Activated effector memory CD4-positive, alpha-beta T cell treated with Interleukin-2 at 50 U/mL for 16 hours (primary cell): ENCODE measurements around the gene BGN.

ENCODE experiments used
- DNase-seq: peaks from one replicate; pipeline ENCODE4 v3.0.0-alpha.2; 2020

BGN gene

DNA sequence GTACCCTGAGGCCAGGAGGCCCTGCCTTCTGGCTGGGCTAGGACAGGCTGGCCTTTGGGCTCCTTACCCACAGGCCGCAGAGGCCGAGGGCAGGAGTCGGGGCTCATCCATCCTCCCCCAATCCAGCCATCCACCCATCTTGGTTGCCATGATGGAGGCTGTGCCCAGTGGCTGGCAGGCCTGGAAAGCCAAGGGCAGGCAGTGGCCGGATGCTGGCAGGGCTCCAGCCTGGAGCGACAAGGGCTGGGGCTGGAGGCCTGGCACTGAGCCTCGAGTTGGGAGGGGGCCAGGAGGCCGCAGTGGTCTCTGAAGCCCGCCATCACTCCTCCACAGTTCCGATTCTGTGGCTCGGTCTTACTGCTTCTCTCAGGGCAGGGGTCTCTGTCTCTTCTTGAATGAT is 8.6 kb upstream of the BGN start:
- DNase-seq, result no peak

DNA sequence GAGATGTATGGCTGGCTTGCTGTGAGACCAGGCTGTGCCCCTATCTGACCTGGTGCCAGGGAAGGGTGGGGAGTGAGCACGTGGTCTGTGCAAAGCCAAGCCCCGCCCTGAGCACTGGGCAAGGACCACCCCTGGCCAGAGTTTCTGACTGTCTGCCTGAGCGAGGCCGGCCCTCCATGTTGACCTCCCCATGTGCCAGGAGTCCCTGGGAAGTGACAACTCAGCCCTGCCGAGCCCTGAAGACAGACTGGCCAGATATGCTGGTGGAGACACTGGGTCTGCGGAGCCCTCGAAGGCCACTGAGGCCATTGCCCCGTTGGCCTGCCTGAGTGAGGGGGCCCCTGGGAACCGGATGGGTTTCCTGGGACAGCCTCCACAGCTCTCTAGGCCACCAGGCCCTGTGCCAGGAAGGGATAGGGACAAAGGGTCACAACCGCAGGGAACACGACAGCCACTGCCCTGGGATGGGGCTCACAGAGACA is 7.1 kb upstream of the BGN start:
- DNase-seq, result no peak

DNA sequence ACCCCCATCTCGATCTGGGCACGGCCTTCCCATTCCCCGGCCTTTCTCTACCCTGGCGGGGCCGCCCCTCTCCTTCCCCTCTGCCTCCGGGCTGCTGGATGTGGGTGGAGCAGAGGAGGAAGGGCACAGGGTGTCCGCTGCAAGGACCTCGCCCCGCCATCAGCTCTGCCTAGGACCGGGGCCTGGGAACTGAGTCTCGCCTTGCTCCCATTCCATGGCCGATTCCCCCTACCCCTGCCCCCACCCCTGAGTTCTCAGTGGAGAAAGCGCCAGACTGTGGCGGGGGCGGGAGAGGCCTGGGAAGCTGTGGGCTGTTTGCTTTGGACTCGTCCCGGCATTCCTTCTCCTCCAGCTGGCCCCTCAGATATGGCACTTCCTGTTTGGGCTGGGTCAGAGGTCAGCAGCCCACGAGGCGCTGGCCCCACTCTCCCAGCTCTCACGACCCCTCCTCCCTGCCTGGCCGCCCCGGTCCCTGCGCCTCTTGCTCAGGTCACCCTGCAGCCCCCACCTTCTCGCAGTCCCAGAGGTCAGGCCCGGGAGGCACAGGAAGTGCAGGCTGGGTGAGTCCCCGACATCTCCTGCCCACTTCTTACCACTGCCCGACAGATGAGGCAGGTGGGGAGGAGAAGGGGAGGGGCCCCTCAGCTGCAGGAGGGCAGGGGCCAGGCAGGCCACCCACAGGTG is 6.4 kb upstream of the BGN start:
- no peak for DNase-seq

DNA sequence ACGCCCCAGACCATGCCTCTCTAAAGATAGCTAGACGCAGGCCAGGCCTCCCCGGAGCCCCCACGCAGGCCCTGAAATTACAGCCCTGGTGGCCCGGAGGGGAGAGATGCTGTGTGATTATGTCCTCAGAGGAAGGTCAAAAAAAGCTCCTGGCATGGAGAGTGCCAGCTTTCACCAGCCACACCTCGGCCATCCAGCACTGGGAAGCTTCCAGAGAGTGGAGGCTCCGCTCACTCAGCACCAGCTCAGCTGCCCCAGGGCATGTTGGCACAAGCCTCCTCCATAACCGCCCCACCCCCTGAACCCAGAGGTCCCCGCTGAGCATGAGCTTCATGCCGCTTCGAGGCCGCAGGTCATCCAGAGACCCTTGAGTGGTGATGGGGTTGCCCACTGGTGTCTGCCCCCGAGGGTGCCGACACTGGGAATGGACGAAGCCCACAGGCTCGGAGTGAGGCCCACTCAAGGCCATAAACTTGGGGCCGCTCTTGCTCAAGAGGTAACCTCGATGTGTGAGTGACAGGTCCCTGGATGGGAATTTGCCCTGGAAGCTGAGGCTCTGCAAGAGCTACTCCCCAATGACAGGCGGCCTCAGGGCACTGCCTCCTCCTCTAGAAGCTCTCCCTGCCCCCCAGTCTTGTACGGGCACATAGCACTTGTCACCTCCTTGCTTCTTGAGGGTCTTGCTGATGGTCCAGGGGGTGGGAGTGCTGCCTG is 4.4 kb upstream of the BGN start:
- no peak for DNase-seq

DNA sequence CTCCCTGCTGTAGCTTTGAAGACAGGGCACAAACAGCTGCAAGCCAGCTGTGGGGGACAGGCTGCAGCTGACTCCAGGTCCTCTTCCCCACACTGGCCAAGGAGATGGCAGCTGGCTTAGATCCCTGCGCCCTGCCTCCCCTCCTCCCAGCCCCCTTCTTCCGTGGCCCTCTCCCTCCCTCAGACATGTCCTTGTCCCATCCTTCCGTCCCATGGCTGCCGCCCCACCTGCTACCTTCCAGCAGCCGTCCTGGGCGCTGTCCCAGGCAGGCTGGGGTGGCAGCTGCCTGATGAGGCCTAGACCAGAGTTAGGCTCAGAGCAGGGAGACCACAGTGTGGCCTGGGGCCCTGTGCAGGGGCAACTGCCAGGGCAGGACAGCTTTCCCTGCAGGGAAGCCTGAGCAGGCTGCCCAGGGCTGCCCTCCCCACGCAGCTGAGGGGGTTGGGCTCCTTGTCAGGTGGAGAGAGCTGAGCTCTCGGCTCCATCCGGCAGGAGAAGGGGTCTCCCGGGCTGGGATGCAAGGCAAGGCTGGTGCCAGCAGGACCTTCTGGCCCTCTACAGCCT is 3.3 kb upstream of the BGN start:
- DNase-seq, result no peak

DNA sequence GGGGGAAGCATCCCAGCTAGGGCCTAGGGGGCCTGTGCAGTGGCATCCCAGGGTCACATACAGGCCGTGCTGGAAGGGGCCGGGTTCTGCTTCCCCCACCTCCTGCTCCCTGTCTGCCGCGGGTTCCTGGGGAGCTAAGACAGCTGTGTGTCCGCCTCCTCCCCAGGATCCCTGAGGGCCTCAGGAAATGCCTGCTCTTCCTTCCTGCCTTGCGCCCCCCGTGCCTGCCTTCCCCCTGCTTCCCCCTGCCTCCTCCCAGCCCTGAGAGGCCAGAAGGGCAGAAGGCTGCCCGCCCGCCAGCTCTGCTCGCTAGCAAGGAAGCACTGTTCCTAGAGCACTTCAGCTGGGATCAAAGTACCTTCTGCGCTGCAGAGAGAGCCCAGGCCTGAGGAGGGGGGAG is 2.9 kb upstream of the BGN start:
- no peak for DNase-seq

DNA sequence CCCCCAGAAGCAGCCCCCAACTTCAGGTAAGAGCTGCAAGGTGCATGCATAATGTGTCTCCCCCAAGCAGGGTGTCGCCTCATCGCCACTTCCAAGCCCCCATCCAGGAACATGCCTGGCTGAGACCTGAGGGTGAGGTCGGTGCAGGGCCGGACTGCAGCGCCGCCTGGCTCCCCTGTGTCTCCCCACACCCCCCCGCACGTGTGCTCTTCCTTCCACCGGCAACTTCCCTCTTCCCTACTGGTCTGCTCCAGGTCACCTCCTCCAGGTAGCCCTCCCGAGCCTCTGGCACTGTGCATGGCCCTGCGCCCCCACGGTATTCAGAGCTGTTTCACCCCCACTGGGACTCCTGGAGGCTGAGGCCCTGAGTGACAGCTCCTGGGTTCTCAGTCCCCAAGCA is 2.2 kb upstream of the BGN start:
- no peak for DNase-seq

DNA sequence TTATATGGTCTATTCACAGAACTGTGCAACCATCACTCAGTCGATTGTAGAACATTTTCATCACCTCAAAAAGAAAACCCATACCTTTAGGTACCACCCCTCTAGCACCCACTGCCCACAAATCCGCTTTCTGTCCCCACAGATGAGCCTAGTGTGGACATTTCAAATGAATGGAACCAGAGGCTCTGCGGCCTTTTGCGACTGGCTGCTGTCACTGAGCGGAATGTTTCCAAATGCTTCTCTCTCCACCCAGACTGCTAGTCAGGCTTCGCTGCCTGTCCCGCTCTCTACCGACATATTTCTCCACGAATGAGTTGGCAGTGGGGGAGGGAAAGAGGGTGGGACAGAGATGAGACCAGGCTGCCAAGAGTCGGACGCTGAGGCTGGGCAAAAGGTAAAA is 1.7 kb upstream of the BGN start:
- no peak for DNase-seq

DNA sequence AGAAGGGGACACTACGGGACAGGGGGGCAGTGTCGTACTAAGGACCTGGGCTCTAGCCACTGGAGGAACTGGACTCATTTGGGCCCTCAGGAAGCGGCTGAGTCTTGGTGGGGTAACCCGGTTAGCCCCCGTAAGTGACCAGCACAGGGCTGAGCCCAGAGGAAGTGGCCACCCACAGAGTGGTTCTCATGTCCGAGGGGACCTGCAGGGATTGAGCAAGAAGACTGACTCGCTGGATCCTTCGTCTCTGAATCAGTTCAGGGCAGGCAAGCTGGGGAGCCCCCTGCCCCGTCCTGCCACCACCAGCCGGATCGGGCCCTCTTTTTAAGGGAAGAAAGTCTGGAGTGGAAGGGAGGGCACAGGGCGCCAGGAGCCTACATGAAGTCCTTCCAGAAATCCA is 719 bp upstream of the BGN start:
- no peak for DNase-seq

DNA sequence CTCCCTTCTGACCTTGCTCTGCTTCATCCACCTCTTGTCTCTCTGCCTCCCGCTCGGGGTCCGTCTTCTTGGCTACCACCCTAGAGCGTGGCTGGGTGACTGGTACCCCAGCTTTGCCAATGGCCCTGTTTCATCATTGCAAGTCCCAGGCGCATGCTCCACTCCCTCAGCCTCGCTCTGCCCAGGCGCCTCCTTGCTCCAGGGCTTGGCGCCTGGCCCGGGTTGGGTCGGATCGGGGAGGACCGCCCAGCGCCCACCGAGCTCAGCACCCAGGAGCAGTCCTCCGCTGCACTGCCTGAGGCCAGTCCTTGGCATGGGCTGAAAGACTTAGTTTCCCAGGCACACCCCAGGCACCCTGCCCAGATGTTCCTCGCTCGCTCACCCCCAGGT is 577 bp downstream of the BGN start:
- DNase-seq, result no peak

DNA sequence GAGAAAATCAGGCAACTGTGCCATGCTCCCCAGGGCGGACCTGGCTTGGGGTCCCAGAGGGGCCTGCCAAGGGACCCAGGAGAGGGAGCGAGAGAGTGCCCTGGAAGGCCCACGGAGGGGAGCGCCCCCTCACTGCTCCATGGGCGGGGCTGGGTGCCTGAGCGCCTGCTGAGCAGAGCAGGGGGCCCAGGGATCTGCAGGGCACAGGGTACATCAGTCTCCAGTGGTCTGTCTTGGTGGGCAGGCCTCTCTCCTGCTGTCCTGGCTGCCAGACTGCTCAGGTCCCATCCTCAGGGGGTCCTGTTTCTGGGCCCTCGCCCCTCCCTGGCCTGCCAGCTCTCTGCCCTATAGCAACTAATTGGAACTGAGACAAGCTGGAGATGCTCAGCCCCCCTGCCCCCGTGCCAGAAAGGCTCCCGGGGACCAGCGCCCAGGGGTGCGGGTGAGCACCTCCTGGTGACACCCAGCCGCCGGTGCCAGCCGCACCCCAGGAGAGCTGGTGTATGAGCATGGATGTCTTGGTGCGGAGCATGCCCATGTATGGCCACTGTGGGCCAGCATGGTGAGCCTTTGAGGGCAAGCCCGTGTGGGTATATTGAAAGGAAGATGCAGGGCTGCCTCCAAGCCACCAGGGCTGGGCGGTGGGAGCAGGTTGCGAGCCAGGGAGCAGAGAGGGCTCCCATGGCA is 1.3 kb downstream of the BGN start:
- no peak for DNase-seq

DNA sequence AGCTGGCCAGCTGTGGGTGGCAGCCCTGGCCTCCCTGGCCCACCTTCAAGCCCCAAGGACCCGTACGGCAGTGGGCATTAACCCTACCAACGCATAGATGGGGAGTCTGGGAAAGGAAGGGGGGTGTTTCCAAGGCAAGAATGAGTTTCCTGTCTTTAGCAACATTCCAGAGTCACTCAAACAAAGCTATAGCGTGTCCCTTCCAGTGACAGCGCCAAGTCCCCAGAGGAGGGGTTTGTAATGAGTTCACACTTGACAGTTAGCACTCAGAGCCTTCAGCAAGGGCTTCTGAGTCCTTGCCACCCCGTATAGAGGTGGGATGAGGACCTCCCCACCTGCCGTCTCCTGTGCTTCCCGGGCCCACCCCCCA is 1.8 kb downstream of the BGN start:
- DNase-seq, result no peak

DNA sequence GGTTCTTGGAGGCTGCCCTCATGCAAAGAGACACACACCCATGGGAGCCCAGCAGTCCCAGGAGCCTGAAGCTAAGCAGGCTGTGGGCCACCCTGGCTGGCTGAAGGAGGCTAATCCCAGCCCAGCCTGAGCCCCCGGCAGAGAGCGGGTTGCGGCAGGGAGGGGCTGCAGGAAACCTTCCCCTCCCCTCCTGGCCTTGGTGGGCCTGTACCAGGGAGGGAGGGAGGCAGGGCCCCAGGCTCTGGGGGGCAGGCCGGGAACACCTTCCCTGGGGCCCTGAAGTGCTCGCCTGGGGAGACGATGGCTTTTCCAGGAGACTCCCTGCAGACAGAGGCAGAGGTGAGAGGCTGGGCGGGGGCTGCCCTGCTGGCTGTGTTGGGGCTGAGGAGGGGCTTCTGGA is 3.7 kb downstream of the BGN start:
- DNase-seq, result no peak

DNA sequence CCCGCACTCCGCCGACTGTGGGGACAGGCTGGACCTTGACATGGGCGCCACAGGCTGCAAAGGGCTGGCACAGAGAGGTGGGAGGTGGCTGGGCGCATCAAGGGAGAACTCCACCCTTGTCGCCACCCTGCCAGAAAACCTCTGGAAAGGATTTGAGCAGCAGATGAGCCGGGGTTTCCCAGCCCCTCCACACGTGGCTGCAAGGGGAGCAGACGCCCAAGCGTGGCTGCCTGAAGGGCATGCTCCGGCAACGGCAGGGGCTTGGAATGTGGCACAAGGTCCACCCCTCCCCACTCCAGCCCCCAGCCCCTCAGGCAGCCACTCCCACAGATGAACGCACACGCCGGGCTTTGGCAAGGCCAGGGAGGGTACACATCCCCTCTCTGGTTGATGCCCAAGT is 4.6 kb downstream of the BGN start:
- DNase-seq, result no peak

DNA sequence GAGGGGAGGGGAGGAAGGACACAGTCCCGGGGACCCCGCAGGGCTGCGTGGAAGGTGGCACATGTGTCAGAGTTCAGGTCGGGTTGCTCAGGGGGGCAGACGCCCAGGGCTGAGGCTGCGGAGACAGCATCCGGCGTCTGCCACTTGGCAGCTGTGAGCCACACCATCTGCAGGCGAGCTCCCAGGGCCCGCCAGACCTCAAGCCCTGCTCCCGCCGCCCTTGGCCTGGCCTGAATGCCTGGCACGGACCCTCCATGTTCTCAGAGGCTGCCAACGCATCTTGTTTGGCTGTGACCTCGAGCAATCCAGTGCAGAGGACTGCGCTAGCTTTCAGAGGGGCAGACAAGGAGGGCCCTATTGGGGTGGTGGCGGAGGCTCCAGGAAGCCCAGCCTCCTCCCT is 5.1 kb downstream of the BGN start:
- no peak for DNase-seq

DNA sequence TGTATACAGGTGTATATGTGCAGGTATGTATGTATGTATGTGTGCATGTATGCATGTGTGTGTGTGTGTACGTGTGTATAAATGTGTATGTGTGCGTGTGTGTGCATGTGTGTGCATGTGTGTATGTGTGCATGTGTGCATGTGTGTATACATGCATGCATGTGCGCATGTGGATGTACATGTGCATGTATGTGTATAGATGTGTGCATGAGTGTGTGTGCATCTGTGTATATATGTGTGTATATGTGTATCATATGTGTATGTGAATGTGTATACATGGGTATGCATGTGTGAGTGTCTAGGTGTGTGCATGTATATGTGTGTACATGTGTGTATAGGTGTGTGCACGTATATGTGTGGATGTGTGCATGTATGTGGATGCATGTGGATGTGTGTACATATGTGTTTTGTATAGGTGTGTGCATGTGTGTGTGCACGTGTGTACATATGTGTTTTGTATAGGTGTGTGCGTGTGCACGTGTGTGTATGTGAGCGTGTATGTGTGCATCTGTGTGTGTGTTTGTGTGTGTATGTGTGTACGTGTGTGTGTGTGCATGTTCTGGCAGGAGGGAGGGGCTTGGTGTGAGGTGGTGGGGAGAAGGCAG is 6.0 kb downstream of the BGN start:
- DNase-seq, result no peak

DNA sequence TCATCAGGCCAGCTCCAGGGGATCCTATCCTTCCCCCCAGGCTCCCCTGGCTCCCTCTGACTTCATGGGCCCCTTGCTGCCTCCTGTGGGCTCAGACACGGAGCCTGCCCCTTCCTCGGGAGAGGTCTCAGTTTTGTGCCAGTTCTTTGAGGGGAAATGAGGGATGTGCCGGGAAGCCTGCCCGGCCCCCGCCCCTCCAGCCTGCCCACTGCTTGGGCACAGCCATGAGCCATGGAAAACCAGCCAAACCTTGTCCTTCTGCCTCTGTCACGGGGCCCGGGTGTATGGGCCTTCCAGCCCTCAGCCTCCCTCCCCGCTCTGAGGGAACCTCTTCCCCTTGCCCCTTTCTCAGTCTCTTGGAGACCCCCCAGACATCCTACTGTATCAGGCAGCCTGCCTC is 6.8 kb downstream of the BGN start:
- no peak for DNase-seq

DNA sequence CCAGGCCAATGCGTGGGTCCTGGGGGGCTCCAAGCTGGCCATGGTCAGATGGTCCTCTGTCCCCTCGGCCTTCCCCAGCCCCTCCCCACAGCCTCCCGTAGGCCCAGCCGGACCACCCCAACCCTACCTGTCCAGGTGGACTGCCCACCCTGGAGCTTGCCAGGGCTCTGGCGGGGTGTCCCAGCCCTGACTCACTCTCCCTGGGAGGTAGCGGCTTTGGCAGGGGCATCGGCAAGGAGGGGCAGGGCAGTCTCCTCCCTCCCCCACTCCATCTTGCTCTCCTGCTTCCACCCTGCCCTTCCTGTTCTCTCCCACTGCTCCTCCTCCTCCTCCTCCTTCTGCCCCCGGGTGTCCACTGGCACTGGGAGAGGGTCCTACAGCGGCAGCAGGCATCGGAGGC is 7.4 kb downstream of the BGN start:
- no peak for DNase-seq

DNA sequence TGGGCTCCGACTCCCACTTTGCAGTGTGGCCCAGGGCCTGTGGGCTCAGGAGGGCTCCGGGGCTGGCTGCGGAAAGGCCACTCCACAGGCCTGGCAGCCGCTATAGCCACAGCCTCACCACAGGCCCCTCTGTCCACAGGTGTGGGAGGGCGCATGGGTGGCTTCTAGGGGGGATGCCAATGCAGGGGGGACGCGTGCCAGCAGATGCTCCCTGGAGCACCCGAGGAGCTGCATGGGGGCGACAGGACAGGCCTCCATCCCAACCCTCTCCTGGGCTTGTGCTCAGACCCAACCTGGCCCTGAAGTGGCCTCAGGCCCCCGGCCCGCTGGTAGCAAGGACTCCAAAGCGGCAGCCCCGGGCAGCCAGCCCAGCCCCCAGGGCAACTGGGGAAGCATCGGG is 8.0 kb downstream of the BGN start:
- no peak for DNase-seq

DNA sequence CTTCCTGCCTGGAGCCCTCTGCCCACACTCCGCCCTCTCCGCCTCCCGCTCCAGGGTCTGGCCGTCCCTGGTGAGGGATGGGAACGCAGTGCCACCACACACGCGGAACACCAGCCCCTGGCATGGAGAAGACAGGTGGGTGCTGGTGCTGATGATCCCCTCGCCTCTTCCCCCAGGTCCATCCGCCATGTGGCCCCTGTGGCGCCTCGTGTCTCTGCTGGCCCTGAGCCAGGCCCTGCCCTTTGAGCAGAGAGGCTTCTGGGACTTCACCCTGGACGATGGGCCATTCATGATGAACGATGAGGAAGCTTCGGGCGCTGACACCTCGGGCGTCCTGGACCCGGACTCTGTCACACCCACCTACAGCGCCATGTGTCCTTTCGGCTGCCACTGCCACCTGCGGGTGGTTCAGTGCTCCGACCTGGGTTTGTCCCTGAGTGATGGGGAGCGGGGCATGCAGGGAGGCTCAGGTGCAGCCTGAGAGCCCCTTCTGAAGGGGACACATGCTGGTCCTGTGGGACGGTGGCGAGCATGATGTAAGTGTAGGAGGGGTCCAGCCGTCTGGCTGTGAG is 9.8 kb downstream of the BGN start:
- no peak for DNase-seq

DNA sequence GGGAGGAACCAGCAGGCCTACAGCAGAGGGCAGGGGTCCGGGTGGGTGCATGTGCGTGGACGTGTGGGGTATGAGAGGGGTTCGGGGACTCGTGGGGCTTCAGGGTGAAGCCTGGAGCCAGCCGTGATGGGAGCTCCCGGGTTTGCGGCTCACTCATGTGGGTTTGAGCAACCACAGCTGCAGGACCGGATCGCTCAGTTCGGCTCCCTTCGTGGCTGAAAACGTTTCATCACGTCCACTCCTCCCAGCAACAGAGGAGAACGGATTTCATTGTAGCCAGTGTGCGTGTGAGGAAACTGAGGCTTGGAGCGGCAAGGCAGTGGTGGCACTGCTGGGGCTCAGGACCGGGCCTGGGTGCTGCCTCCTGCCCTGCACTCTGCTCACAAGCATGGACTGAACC is 10.6 kb downstream of the BGN start:
- no peak for DNase-seq

DNA sequence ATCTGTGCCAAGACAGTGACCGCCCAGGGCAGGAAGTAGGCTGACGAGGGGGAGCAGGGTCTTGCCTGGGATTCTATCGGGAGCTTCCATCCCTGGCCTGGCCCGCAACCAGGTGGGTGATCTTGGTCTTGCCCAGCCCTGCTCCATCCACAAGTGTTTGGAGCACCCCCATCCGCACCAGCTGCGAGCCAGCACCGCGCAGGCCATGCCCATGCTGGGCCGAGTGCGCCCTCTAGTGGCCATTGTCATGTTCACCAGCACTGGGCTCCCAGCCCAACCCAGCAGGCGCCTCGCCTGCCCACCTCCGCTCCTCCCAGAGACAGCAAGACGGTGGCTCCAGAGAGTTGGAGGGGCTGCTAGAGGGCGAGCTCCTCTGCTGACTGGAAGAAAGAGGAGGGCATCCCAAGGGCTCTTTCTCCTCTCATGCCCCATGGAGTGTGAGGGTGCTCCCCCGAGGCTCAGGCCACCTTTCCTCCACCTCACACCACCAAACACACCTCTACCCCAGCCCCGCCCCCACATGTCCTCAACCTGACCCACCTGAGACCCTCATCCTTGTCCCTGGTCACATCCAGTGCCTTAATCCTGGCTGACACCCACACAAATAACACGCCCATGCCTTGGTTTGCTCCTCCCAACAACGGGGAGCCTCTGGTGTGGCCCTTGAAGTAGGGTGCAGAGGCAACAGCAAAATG is 12.9 kb downstream of the BGN start:
- peak; percentile 70 for DNase-seq

DNA sequence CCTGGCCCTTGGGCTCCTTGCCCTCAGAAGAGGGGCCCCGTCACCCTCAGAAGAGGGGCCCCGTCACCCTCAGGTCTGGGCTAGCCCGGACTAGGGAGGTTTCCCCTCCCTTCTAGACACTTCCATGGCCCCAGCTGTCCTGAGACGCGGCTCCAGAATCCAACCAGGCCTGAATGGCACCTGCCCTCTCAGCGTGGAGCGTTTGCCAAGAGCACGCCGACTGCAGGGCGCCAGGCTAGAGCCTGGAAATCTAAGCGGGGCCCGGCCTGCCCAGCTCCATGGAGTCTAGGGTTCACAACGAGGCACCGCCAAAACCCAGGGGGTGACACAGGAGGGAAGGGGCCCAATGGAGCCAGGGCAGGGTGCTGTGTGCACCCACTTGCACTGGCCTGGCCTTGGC is 14.8 kb downstream of the BGN start:
- DNase-seq, result no peak
